Smooth muscle cell of the brain vasculature (primary cell): ENCODE results near the gene GTPBP2.
"Not testable (repeated sequence)": the region's sequence is repeated elsewhere in the genome, so short reads cannot be mapped to it uniquely, and the experiment has no call there.

ENCODE experiments used
- DNase-seq: peaks from one replicate; pipeline ENCODE4 v3.0.0-alpha.2; 2012; ENCODE audit warnings: low read depth, low spot score

The GTPBP2 gene

DNA sequence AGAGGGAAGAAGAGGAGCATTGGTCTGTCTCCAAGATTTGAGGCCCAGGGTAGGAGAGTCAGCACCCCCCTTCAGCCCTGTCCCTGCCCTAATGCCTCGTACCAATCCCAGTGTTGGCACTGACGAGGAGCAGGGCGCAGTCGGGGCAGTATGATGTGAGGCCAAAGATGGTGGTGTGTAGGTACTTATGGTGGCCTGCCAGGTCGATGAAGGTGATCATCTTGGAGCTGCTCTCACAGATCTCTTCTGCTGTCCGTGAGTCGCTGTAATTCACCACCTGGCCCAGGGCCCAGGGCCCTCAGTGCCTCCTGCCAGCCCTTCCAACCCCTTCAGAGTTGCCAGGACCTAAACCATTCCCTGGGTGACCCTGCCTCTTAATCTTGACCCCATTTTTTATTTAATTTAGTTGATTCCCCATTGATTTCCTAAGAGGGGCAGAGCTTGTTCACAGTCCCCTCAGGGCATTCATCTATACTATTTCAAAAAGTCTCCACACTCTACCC lies 4.2 kb downstream of the GTPBP2 start:
- DNase-seq, result no peak

DNA sequence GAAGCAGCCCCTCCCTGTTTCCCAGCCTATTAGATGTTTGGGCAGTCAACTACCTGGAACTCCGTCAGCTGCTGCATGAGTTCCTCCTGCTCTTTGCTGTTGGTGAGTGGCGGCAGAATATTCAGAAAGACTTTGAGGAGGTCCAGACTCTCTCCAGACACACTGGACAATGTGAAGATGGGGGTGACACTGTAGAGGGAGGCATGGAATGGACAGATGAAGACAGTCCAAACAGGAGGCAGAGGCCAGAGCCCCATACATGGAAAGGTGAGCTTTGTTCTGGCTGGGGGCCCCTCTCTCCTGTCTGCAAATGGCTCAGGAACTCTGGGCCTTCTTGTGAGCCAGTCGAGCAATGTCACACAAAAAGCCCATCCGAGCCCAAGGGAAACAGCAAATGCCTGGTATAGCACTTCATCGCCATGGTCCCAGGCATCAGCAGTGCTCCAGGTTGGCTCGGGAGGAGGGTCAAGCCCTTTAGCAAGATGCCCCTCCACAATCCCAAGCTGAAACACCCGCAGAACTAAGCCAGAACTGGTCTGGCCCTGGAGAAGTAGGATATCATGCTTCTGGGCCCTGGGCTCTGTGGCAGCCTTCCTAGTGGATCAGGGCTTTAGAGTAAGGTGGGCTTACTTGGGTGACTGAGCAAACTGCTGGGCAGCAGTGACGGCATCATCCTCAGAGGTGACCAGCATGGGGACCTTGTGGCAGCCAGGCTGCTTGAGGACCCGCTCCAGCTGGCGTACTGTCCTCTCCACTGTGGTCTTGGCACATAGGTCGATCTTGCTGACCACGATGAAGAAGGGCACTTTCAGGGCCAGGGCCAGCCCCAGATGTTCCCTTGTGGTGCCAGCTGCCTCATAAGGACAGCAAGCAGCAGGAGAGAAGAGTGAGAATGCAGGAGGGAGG lies 4.9 kb downstream of the GTPBP2 start:
- no peak for DNase-seq

DNA sequence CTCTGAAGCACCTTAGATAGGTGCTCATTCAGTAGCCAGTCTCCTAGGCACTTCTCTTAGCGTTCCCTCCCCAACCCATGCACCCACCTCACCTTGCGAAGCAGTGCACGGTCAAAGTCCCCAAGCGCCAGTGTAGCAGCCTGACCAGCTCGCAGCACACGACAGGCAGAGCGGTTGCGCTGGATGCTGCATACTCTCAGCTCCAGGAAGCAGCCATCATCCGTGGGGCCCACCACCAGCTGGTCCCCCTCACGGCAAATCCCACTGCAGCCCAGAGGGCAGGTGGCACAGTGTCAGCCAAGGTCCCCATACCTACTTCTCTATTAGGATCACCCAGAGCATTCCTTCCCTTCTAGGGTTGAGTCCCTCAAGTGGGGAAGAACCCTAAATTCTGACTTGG lies 6.5 kb downstream of the GTPBP2 start:
- no peak for DNase-seq

DNA sequence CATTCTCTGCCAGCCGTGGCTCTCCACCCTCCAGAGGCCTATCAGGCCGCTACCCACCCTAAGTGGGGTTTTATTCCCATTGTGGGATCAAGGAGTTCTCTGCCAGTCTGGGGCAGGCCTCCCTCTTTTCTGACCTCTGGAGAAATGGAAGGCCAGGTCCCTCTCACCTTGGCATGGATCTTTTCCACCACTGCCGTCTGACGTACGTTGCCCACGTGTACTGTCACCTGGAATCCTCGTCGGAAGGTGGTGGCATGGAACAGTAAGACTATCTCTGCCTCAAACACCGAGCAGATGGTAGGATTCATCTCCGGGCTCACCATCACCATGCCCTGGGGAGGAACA lies 7.3 kb downstream of the GTPBP2 start:
- no peak for DNase-seq

DNA sequence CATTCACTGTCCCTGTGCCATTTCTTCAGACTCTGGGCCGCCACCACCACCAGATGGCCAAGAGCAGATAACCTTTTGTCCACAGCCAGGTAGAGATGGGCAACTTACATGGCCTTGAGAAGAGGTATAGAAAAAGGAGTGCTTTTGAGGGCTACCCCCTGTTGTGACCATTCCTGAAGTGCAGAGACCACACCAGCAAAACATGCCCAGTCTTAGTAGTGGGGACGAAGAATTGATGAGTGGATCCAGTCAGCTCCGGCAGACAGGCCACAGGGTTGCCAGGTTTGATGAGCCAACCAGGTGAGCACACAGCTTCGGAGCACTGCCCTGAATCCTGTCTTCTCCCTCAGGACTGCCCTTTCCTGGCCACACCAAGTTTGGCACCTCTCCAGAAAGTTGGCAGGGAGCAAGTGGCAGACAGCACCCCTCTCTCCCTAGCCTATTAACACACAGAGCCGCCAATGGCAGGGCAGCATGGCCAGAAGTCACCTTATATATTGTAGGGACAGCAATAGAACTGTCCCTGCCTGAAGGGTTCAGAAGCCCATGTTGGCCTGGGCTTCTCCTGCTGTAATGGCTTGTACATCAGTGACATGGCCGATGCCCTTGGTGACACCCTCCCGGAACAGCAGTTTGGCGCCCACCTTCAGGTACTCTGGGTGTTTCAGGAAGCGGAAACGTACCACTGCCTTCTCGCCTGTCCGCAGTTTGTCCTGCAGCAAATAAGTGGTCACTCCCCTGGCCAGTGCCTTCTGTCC lies 7.8 kb downstream of the GTPBP2 start:
- DNase-seq, result no peak

DNA sequence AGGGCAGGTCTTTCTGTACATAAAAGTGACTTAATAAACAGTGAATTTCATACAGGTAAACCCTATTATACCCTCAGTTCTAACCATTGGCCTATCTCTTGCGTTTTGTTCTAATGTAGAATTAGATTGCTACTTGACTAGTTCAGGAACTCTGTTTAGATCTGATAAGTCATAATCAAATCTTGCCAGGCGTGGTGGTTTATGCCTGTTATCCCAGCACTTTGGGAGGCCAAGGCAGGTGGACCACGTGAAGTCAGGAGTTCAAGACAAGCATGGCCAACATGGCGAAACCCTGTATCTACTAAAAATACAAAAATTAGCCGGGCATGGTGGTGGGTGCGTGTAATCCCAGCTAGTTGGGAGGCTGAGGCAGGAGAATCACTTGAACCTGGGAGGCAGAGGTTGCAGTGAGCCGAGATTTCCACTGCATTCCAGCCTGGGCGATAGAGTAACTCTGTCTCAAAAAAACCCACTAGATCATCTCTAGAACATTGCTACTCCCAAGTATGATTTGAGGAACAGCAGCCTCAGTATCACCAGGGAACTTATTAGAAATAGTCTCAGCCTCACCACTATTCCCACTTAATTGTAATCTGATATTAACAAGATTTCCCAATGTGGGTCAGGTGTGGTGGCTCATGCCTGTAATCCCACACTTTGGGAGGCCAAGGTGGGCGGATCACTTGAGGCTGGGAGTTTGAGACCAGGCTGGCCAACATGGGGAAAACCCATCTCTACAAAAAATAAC lies 12.2 kb downstream of the GTPBP2 start:
- DNase-seq, result no peak

DNA sequence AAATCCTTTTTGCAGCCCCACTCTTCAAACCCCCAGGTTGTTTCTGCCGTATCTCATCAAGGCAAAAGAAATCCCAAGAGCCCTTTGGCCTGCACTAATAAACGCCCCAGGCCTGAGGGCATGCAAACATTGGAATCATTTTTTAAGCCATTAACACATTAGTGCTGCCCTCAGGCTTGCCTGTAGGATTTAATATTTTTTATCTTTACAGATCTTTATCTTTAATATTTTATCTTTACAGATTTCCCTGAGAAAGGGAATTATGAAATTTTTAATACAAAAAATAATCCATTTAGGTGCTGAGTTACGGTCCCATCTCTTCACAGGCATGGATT lies 14.7 kb downstream of the GTPBP2 start:
- DNase-seq, result no peak

DNA sequence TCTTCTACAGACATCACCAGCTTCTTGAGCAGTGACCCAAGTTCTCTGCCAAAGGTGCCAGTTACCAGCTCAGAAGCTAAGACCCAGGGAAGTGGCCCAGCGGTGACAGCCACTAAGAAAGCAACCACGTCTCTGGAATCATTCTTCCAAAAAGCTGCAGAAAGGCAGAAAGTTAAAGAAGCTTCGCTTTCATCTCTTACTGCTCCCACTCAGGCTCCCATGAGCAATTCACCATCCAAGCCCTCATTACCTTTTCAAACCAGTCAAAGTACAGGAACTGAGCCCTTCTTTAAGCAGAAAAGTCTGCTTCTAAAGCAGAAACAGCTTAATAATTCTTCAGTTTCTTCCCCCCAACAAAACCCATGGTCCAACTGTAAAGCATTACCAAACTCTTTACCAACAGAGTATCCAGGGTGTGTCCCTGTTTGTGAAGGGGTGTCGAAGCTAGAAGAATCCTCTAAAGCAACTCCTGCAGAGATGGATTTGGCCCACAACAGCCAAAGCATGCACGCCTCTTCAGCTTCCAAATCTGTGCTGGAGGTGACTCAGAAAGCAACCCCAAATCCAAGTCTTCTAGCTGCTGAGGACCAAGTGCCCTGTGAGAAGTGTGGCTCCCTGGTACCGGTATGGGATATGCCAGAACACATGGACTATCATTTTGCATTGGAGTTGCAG lies 15.2 kb downstream of the GTPBP2 start:
- DNase-seq, result no peak

DNA sequence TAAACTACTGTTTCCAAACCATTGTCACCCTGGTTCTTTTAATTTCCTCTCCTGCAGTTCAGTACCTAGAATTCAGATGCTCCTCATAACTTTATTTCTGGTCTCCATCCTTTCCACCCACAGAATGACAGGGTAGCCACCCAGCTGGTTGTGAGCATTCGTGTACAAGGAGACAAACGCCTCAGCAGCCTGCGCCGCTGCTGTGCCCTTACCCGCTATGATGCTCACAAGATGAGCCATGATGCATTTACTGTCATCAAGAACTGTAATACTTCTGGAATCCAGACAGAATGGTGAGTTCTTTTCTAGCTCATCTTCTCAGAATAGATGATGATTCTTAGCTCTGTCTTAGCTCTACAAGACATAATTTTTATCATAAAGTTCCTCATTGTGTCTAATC lies 18.6 kb downstream of the GTPBP2 start:
- no peak for DNase-seq

DNA sequence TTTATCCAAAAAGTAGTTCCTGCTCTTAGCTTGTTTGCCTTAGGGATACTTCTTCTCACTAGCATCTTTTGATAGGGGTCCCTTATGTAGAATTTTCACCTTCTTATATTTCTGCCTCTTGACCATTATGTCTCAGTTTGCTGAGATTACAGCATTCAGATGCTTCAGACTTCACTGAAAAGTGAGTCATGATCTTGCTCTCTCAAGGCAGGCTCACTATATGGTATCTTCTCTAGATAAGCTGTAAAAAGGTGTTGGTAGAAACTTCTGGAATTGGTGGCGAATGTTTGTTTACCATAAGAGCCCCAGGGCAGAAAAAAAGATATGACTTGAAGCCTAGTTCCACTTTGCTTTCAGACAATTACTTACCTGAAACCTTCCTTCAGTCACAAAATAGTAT lies 19.7 kb downstream of the GTPBP2 start:
- no peak for DNase-seq

DNA sequence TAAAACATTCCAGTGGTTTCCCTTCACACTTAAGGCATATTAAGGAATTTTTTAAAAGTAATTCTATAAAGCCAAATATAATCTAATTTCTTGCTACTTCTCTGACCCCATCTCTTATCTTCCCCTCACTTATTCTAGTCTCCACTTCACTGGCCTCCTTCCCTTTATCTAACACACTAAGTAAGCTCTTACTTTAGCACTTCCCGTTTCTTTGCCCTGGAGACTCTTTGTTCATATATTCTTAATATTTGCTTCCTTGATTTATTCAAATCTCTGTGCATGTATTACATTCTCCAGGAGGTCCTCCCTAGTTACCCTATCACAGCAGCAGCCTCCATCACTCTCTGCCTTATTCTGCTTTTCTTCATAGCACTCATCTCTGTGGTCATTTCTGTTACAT lies 20.3 kb downstream of the GTPBP2 start:
- no peak for DNase-seq

DNA sequence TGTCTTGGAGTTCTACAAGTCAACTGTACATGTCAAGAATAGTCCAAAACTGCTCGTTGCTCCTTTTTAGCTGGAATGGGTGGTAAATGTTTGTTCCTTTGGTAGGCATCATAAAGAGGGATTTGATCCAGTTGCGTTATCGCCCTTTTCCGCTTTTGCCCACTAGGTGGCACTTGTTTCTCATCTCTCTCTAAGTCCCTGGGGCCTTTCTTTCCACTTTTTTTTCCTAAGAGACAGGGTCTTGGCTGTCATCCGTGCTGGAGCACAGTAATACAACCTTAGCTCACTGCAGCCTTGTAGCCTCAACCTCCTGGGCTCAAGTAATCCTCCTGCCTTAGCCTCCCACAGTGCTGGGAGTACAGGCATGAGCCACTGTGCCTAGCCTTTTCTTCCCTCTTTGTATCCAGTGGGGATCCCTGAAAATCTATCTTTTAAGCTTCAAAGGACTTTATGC lies 20.7 kb downstream of the GTPBP2 start:
- peak; percentile 65 for DNase-seq

DNA sequence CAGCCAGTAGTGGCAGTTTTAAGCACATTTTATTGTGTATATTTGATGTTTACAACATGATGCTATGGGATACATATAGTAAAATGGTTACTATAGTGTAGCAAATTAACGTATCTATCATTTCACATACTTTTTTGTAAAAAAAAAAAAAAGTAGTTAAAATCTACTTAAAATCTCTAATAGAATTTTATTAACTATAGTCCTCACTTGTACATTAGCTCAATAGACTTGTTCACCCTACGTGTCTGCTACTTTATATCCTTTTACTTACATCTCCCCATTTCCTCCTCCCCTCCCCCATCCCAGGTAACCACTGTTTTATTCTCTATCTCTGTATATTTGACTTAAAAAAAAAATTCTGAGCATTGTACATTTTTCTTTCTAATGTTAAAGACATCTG lies 23.0 kb downstream of the GTPBP2 start:
- no peak for DNase-seq

DNA sequence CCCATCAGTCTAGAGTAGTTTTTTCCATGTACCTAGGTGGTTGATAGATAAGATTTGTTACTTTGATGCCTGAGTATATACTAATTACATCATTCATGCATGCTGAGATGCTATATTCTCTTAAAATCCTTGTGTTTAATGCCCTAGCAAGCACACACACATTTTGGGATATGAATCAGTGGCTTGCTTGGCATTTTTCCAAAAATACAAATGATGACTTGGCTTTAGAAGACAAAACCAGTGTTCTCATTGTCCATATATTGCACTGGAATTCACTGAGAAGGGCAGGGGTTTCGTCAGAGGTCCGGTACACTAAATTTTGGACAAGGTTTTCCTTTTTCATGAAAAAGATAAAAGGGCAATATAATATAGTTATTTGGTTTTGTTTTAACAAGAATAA lies 24.9 kb downstream of the GTPBP2 start:
- DNase-seq, result no peak

DNA sequence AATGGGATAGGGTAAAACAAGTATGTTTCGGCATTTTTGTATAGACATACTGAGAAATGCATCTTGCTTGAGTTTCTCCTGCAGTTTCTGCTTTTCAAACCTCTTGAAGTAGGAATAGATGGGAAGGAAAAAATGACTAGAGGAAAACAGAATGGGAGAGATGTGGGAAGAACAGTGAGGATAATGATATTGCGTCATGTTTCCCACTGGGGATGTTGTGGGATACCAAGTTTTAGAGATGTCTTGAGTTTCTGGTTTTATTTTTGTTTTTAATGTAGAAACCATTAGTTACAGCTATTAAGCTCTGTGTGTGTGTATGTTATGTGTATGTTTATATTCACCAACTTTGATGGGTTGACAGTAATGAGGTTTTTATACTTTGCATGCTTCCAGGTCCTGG lies 28.5 kb downstream of the GTPBP2 start:
- DNase-seq, result no peak

DNA sequence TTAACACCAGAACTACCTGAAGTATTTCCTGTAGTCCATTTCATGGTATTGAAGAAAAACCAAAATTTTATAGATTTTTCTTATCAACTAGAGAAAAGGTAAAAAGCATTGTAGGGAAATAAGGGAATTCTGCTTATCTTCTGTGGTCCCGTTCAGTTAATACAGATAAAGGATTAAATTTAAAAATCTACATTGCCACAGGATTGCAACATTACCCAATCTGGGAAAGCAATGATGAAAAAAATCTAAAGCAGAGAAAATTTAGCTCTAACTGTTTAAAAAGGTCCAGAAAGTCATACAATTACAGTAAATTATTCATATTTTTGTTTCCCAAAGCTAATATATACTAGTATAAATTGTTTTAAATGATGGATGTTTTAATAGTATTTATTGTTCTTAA lies 35.1 kb downstream of the GTPBP2 start:
- no peak for DNase-seq

DNA sequence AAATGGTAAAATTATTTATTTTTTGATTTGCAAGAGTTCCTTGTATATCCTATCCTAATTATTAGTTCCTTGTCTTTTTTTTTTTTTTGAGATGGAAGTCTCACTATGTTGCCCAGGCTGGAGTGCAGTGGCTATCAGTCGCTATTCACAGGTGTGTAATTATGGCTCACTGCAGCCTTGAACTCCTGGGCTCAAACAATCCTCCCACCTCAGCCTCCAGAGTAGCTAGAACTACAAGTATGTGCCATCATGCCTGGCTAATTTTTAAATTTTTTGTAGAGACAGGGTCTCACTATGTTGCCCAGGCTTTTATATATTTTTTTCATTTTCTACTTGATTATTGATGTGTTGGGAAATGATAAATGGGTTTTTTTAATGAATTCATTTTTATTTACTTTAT lies 39.5 kb downstream of the GTPBP2 start:
- not testable (repeated sequence) for DNase-seq

DNA sequence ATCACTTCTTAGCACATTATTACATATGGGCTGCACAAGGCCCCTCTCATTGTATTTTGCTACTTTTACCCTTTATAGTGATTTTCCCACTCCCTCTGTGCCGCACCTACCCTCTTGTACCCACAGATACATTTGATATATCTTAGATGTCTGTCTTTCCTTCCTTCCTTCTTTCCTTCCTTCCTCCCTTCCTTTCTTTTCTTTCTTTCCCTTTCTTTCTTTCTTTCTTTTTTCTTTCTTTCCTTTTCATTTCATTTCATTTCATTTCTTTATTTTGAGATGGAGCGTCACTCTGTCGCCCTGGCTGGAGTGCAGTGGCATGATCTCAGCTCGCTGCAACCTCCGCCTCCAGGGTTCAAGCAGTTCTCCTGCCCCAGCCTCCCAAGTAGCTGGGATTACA lies 40.9 kb downstream of the GTPBP2 start:
- DNase-seq, result no peak

DNA sequence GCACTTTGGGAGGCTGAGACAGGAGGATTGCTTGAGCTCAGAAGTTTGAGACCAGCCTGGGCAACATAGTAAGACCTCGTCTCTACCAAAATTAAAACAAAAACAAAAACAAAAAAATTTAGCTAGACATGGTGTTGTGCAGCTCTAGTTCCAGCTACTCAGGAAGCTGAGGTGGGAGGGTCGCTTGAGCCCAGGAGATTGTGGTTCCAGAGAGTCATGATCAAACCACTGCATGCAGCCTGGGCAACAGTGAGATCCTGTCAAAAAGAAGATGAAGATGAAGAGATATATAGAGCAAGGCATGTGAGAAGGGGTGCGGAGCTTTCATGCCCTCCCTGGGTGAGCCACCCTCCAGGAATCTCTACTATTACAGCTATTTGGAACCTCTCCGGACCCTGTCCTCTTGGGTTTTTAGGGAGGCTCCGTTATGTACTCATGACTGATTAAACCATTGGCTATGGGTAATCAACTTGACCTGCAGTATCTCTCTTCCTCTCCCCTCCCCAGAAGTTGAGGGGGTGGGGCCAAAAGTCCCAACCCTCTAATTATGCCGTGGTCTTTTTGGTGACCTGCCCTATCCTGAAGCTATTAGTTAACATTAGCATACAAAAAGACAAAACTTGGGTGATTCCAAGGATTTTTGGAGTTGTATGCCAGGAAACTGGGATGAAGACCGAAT lies 44.0 kb downstream of the GTPBP2 start:
- DNase-seq, result no peak

DNA sequence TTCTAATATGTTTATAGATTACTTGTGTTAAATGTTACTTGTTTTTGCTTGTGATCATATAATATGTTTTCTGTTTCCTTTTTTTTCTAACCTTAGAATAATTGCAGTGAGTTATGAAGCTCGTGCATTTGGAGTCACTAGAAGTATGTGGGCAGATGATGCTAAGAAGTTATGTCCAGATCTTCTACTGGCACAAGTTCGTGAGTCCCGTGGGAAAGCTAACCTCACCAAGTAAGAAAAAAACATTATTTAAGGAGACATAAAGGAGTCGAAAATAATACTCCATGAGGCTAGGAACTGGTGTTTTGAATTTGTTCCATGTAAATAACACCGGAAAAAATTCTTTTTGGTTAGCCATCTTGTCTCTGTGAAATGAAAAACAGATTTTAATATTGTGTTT lies 46.2 kb downstream of the GTPBP2 start:
- DNase-seq, result no peak

DNA sequence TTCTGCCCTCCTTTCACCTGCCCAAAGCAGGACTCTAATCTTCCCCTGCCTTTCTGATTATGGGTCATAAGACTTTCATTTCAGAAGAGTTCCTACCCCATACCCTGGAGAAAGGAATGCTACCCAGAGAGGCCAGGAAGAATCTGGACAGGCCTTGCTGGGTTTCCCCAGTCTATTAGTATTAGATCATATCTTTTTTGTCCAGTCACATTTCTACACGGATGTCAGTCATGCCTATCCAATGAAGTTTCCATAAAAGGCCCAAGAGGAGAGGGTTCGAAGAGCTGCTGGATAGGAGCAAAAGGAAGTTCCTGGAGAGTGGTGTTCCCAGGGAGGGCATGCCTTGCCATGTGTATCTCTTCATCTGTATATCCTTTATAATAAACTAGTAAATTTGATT lies 49.9 kb downstream of the GTPBP2 start:
- no peak for DNase-seq
